HepG2 (cell line): ENCODE results near the gene UCKL1. TPM values are rescaled to one million over a fixed set of nuclear protein-coding genes. Genes with fewer than 3 reads are reported as not detected.

ENCODE experiments used
- CHD4 ChIP-seq: fragments of 200-600 bp; sonication (generic); IDR thresholded peaks from 2 replicates; pipeline ENCODE4 v1.7.0; 2017; ENCODE audit warnings: mild to moderate bottlenecking, low read length, borderline replicate concordance
- EED ChIP-seq: sonication (generic); formaldehyde crosslinking; IDR thresholded peaks from 2 replicates; pipeline ENCODE4 v1.5.0; 2020; ENCODE audit warnings: mild to moderate bottlenecking, missing genetic modification reagents
- ELK4 ChIP-seq: sonication (generic); formaldehyde crosslinking; IDR thresholded peaks from 2 replicates; pipeline ENCODE4 v1.9.0; 2021; ENCODE audit warnings: missing genetic modification reagents, borderline replicate concordance
- EP300 ChIP-seq, 3 experiments: sonication (generic) in 1 of 3; formaldehyde crosslinking in 1 of 3; IDR thresholded peaks; 2 replicates each; pipeline versions ENCODE4 v1.5.1 to v1.6.1; 2011 to 2020; ENCODE audit warnings: low read depth in 2 of 3, low read length in 2 of 3, borderline replicate concordance in 1 of 3, improper control_type of control experiment in 1 of 3, mild to moderate bottlenecking in 1 of 3, missing genetic modification reagents in 1 of 3, moderate library complexity in 1 of 3
- GLI4 ChIP-seq: sonication (generic); formaldehyde crosslinking; IDR thresholded peaks from 2 replicates; pipeline ENCODE4 v1.5.1; 2020; ENCODE audit warnings: missing genetic modification reagents, mild to moderate bottlenecking, moderate library complexity, borderline replicate concordance
- GPBP1L1 ChIP-seq: sonication (generic); formaldehyde crosslinking; IDR thresholded peaks from 2 replicates; pipeline ENCODE4 v1.5.0; 2020; ENCODE audit warnings: mild to moderate bottlenecking, missing genetic modification reagents
- MTF1 ChIP-seq: sonication (generic); formaldehyde crosslinking; IDR thresholded peaks from 2 replicates; pipeline ENCODE4 v1.5.0; 2020; ENCODE audit warnings: missing genetic modification reagents
- NBN ChIP-seq: fragments of 450-650 bp; conservative IDR thresholded peaks from 2 replicates; pipeline ENCODE4 v1.6.1; 2017
- PAX8 ChIP-seq: sonication (generic); formaldehyde crosslinking; IDR thresholded peaks from 2 replicates; pipeline ENCODE4 v1.8.0; 2022; ENCODE audit warnings: mild to moderate bottlenecking, missing genetic modification reagents, borderline replicate concordance
- PBX3 ChIP-seq: sonication (generic); formaldehyde crosslinking; IDR thresholded peaks from 2 replicates; pipeline ENCODE4 v1.8.1; 2023; ENCODE audit warnings: missing genetic modification reagents, inconsistent platforms, borderline replicate concordance
- POLR2A ChIP-seq, 2 experiments: IDR thresholded peaks; 2 replicates each; pipeline ENCODE4 v1.6.1; 2011; ENCODE audit warnings: low read depth in 2 of 2, low read length in 2 of 2, mild to moderate bottlenecking in 1 of 2, moderate library complexity in 1 of 2; ENCODE audit not compliant: insufficient read depth in 1 of 2
- SAFB2 ChIP-seq: sonication (generic); formaldehyde crosslinking; IDR thresholded peaks from 2 replicates; pipeline ENCODE4 v1.5.1; 2020; ENCODE audit warnings: missing genetic modification reagents, low read depth, mild to moderate bottlenecking, borderline replicate concordance
- THAP7 ChIP-seq: sonication (generic); formaldehyde crosslinking; IDR thresholded peaks from 2 replicates; pipeline ENCODE4 v1.8.1; 2023; ENCODE audit warnings: mild to moderate bottlenecking, missing genetic modification reagents
- THRA ChIP-seq: sonication (generic); formaldehyde crosslinking; IDR thresholded peaks from 2 replicates; pipeline ENCODE4 v1.4.0; 2020; ENCODE audit warnings: missing genetic modification reagents, borderline replicate concordance
- ZEB1 ChIP-seq: IDR thresholded peaks from 2 replicates; pipeline ENCODE4 v1.6.1; 2012; ENCODE audit warnings: mild to moderate bottlenecking, low read depth, inconsistent platforms; ENCODE audit not compliant: insufficient replicate concordance
- ZNF251 ChIP-seq: sonication (generic); formaldehyde crosslinking; IDR thresholded peaks from 2 replicates; pipeline ENCODE4 v1.9.0; 2021; ENCODE audit warnings: mild to moderate bottlenecking, missing genetic modification reagents
- ZNF292 ChIP-seq: sonication (generic); formaldehyde crosslinking; IDR thresholded peaks from 2 replicates; pipeline ENCODE4 v1.8.1; 2022; ENCODE audit warnings: mild to moderate bottlenecking, low read depth, missing genetic modification reagents, borderline replicate concordance
- ZNF383 ChIP-seq: sonication (generic); formaldehyde crosslinking; IDR thresholded peaks from 2 replicates; pipeline ENCODE4 v1.4.0; 2020; ENCODE audit warnings: missing genetic modification reagents, mild to moderate bottlenecking, borderline replicate concordance
- ZNF773 ChIP-seq: sonication (generic); formaldehyde crosslinking; IDR thresholded peaks from 2 replicates; pipeline ENCODE4 v1.4.0; 2020; ENCODE audit warnings: missing genetic modification reagents, borderline replicate concordance
- polyA plus RNA-seq, 8 experiments: library from polyadenylated mRNA; depleted of rRNA in 3 of 8; stranded (reverse) in 7 of 8; unstranded in 1 of 8; fragments of >200 nt; fragmentation: Illumina TruSeq in 4 of 8; extraction: Trizol in 4 of 8; gene quantifications; 2 replicates each; pipeline versions ENCODE4 v1.2.1 to v1.2.3, GENCODE V29; 2011 to 2016; ENCODE audit warnings: low read depth in 4 of 8, missing spikeins in 1 of 8, mixed read lengths in 1 of 8; ENCODE audit not compliant: insufficient read depth in 1 of 8
- total RNA-seq, 5 experiments: library from RNA; depleted of rRNA; stranded (reverse); fragments of >200 nt; fragmentation: Illumina TruSeq; extraction: Trizol; gene quantifications; 2 replicates each; pipeline ENCODE4 v1.2.3, GENCODE V29; 2016; ENCODE audit warnings: low read depth in 1 of 5
- TF ChIP-seq, protein P1 (sequence below): sonication (generic); formaldehyde crosslinking; IDR thresholded peaks from 2 replicates; pipeline ENCODE4 v1.5.1; 2020; ENCODE audit warnings: missing genetic modification reagents, mild to moderate bottlenecking, borderline replicate concordance

UCKL1 gene
- total and polyA plus RNA-seq, 2 of the 13 experiments (the other 11 are each of a cell fraction or from before 2014, with no cell fraction given): 50.2 to 126 TPM

DNA sequence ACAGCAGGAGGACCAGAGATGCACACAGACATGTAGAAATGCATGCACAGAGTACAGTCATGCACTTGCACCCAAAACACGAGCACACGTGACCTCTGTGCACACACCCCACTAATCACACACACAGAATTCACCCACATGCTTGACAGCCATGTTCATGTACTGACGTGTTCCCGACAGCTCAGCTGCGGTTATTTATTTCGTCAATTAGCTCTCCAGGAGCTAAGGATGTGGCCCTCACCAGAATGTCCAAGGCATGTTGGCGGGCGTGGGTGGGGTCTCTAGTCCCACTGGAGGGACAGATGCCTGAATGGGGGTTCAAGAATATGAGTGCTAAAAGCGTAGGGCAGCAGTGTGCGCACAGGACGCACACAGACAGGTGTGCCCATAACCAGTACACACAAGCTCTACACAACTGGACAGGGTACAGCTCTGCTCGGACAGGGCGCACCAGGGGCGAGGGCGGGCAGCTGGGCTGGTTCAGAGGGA, 24.1 kb upstream of the UCKL1 start (continued):
- TF ChIP-seq POLR2A (IDR thresholded peaks at IDR 0.05; ENCODE audit: insufficient read depth in 1 of 2, low read depth in 2 of 2, low read length in 2 of 2): no peak
- no peak for TF ChIP-seq GPBP1L1 (CRISPR knock-in tag)
- TF ChIP-seq SAFB2: peak; percentile 78; the same call in 1 of the 2 replicates
- TF ChIP-seq EP300 (IDR thresholded peaks at IDR 0.05; ENCODE audit: low read depth in 2 of 2, low read length in 2 of 2): no peak
- no peak for TF ChIP-seq EP300 (CRISPR knock-in tag; IDR thresholded peaks at IDR 0.05; ENCODE audit: borderline replicate concordance)
- TF ChIP-seq CHD4: peak; percentile 58; the same call in 1 of the 2 replicates
- TF ChIP-seq GLI4: 0 out of 2 replicates have a peak, but pooled peaks have one; percentile 33
- peak; percentile 14 for TF ChIP-seq ZEB1
- peak; percentile 2; the same call in 1 of the 2 replicates for TF ChIP-seq ZNF292
- no peak for TF ChIP-seq ZNF773
- TF ChIP-seq PBX3: 0 out of 2 replicates have a peak, but pooled peaks have one; percentile 25
- 0 out of 2 replicates have a peak, but pooled peaks have one; percentile 23 for TF ChIP-seq EED (CRISPR knock-in tag)
- no peak for TF ChIP-seq NBN
- 0 out of 2 replicates have a peak, but pooled peaks have one; percentile 21 for TF ChIP-seq ZNF383
- TF ChIP-seq THAP7: no peak
- 0 out of 2 replicates have a peak, but pooled peaks have one; percentile 89 for TF ChIP-seq ZNF251 (CRISPR knock-in tag)
- 0 out of 2 replicates have a peak, but pooled peaks have one; percentile 30 for TF ChIP-seq ELK4 (CRISPR knock-in tag)
- TF ChIP-seq PAX8 (CRISPR knock-in tag): 0 out of 2 replicates have a peak, but pooled peaks have one; percentile 5
- TF ChIP-seq MTF1 (CRISPR knock-in tag): no peak
- no peak for TF ChIP-seq THRA (CRISPR knock-in tag)
- TF ChIP-seq, protein P1, sequence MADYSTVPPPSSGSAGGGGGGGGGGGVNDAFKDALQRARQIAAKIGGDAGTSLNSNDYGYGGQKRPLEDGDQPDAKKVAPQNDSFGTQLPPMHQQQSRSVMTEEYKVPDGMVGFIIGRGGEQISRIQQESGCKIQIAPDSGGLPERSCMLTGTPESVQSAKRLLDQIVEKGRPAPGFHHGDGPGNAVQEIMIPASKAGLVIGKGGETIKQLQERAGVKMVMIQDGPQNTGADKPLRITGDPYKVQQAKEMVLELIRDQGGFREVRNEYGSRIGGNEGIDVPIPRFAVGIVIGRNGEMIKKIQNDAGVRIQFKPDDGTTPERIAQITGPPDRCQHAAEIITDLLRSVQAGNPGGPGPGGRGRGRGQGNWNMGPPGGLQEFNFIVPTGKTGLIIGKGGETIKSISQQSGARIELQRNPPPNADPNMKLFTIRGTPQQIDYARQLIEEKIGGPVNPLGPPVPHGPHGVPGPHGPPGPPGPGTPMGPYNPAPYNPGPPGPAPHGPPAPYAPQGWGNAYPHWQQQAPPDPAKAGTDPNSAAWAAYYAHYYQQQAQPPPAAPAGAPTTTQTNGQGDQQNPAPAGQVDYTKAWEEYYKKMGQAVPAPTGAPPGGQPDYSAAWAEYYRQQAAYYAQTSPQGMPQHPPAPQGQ (CRISPR knock-in tag): 0 out of 2 replicates have a peak, but pooled peaks have one; percentile 34
